GM18507 (cell line): ENCODE results near the gene C6orf47.

Source experiments
- DNase-seq: peaks from one replicate; pipeline ENCODE4 v3.0.0; 2011; ENCODE audit warnings: low read depth; ENCODE audit not compliant: insufficient read length; ENCODE audit errors: extremely low spot score
- FAIRE-seq: peaks from 2 replicates; lab custom pipeline; 2011; peaks lifted over from hg19 to GRCh38; lab: Jason Lieb, UNC

Gene C6orf47

GRCh38 chr6:31689249-31690110 is 28.9 kb upstream of the C6orf47 start:
- no peak for DNase-seq
- FAIRE-seq = no peak

- no peak for DNase-seq
- FAIRE-seq = no peak
Observed at GRCh38 chr6:31687860-31688693, 27.5 kb upstream of the C6orf47 start.

GRCh38 chr6:31687321-31687720 is 26.7 kb upstream of the C6orf47 start:
- FAIRE-seq (no peak), DNase-seq (no peak)

- no peak for FAIRE-seq
- DNase-seq = no peak
Observed at GRCh38 chr6:31686483-31686882, 25.9 kb upstream of the C6orf47 start.

GRCh38 chr6:31683591-31683990 is 23.0 kb upstream of the C6orf47 start:
- FAIRE-seq (no peak), DNase-seq (no peak)

GRCh38 chr6:31681135-31681671 is 20.6 kb upstream of the C6orf47 start:
- peak; percentile 50 for FAIRE-seq

GRCh38 chr6:31680226-31681134 is 19.9 kb upstream of the C6orf47 start, which contains the start of gene LY6G5C:
Gene LY6G5C (minus strand): TSS chr6:31681067. CDS start chr6:31680373, 694 bp downstream.
- peak; percentile 60 for DNase-seq
- FAIRE-seq = peak; percentile 87

More at GRCh38 chr6:31681135-31681671, 20.6 kb upstream of the C6orf47 start:
- no peak for DNase-seq

GRCh38 chr6:31677955-31678354 is 17.4 kb upstream of the C6orf47 start:
- FAIRE-seq (no peak), DNase-seq (no peak)

- FAIRE-seq = no peak
Observed at GRCh38 chr6:31676904-31677303, 16.3 kb upstream of the C6orf47 start.

GRCh38 chr6:31676322-31676903 is 15.8 kb upstream of the C6orf47 start:
- FAIRE-seq = no peak
- DNase-seq = no peak

More at GRCh38 chr6:31676904-31677303, 16.3 kb upstream of the C6orf47 start:
- no peak for DNase-seq

GRCh38 chr6:31669676-31670075 is 9.1 kb upstream of the C6orf47 start, which contains the start of gene LY6G5B:
Gene LY6G5B (plus strand): TSS chr6:31669976. CDS start chr6:31670951, 975 bp downstream.
- DNase-seq (no peak), FAIRE-seq (no peak)

GRCh38 chr6:31666337-31666965 is 5.9 kb upstream of the C6orf47 start:
- DNase-seq (no peak), FAIRE-seq (no peak)

- FAIRE-seq (peak; percentile 92), DNase-seq (peak; percentile 93)
Observed at GRCh38 chr6:31665501-31666336, 5.1 kb upstream of the C6orf47 start, which contains the start of gene CSNK2B. Gene CSNK2B (plus strand): TSS chr6:31666080. CDS start chr6:31666832, 752 bp downstream.

GRCh38 chr6:31664790-31665500 is 4.4 kb upstream of the C6orf47 start, which contains the start of gene GPANK1:
Gene GPANK1 (minus strand): TSS chr6:31664997. CDS start chr6:31664478, 519 bp downstream.
- peak; percentile 62 for DNase-seq
- FAIRE-seq = peak; percentile 89

- FAIRE-seq (no peak), DNase-seq (no peak)
Observed at GRCh38 chr6:31663961-31664789, 3.6 kb upstream of the C6orf47 start.
